GM21367 (cell line): ENCODE data around the gene CERS6.

ENCODE experiments used
- ATAC-seq: cut with Tn5 transposase; IDR thresholded peaks from one replicate; pipeline ENCODE4 v1.9.1; 2021; ENCODE audit not compliant: unreplicated experiment

The CERS6 gene

DNA sequence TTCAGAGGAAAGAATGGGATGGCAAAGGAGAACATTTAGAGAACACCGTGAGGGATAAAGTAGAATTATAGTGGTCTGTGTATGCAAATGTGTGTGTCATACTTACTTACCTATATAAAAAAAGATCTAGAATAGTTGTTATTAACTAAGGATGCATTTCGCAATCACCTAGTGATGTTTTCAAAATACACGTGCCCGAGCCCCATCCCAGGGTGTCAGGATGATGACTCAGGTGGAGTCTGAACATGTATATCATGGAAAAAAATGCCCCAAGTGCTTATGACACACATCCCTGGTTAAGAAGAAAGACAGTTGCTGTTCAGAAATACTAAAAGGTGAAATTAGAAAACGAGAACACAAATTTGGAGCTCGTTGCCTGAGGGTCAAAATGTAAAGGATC, 109.0 kb downstream of the CERS6 start:
- no peak for ATAC-seq

DNA sequence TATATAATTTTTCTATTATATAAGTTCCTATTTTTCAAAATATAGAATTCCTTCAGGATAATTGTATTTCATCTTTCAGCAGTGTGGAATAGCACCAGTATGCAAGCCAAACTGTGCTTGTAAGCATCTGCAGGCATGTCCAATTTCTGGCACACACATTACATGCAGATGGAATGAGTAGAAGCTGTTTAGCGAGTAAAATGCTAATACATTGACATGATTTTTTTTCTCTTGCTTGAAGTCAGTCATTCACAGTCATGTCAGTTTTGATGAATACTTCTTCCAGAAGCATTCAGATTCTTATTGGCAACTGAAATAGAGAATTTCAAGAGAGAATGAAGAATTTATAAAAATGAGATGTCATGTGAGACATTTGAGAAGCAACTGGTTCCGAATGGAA, 109.4 kb downstream of the CERS6 start:
- ATAC-seq, result no peak

DNA sequence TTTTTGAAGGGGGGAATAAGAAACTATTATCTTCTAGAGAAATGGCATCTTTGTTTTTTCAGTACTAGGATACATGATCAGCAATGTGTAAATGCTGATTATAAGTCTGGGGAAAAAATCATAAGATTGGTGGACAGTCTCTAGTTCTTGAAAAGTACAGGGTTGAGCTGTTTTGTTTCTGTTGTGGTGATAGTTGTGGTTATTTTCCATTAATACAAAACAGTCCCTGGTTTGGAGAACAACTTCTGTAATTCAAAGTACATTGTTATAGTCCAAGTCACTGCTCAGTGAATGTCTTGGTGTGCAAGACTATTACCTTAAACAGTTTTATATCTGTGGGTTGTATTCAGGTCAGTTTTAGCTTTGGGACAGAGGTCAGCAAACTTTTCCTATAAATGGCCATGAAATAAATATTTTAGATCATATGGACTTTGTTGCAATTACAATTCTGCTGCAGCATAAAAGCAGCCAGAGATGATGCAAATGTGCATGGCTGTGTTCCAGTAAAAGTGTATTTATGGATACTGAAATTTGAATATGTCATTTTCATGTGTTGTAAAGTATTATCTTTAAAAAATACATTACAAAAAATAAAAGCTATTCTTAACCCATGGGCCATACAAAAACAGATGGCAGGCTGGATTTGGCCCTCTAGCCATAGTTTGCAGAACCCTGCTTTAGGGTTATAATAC, 111.0 kb downstream of the CERS6 start:
- no peak for ATAC-seq

DNA sequence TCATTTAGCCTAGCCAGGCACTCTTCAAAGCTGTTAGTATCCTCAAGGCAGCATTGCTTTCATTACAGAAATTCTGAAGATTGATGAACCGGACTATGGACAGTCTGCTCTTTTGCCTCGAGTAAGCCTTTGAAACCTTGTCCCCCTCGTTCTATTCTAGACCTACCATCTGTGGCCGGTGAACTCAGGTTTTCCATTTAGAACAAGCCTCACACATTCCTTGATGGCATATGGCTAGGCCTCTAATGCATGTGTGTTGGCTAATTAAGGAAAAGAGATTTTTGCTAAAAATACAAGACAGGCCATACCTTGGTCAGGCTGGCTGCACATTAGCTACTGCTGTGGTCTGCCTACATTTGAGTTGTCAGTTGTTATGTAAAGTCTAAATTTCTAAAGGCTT, 111.8 kb downstream of the CERS6 start:
- ATAC-seq, result no peak

DNA sequence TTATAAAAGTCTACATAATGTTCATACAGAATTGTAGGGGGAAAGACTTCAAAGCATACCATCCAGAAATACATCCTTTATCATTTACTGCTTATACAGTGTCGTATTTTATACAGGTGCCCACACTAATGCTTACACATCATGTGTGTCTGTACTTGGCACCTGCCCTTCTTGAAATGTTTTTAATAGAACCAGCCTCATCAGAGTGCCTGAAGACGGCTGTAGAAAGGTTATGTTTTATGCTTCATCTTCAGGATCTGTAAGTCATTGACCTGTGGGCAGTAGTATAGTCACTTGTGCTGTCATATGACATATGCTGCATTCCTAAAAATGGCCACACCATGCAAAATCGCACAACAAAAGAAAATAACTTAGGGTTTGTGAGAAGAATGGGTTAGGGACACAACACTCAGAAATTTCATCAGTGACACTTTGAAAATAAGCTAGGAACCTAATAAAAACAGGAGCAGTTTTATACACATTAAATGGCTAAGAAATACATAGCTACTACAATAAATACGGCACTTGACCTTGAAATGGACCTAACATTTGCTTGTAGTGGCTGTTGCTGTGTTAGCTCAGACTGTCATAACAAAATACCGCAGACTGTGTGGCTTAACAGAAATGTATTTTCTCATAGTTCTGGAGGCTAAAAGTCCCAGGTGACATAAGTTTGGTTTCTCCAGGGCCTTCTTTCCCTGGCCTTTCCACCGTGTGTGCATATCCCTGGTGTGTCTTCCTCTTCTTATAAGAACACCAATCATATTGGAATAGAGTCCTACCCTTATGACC, 112.6 kb downstream of the CERS6 start:
- no peak for ATAC-seq

DNA sequence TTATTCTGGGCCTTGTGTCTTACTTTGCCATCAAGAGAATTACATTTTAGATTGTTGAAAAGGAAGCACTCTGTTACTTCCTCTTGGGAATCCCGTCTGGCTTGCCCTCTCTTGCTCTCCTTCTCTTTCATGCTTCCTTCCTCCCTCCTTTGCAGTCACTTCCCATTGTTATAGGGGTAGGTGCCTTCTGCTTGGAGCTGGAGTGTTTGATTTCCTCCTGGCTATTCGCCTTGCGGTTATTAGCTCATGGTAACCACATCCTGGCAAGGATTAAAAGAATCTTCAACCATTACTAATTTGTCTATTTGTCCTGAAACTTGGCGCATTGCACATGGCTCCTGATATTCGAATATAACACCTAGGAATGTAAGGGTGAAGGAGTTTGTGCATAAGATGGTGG, 115.0 kb downstream of the CERS6 start:
- no peak for ATAC-seq

DNA sequence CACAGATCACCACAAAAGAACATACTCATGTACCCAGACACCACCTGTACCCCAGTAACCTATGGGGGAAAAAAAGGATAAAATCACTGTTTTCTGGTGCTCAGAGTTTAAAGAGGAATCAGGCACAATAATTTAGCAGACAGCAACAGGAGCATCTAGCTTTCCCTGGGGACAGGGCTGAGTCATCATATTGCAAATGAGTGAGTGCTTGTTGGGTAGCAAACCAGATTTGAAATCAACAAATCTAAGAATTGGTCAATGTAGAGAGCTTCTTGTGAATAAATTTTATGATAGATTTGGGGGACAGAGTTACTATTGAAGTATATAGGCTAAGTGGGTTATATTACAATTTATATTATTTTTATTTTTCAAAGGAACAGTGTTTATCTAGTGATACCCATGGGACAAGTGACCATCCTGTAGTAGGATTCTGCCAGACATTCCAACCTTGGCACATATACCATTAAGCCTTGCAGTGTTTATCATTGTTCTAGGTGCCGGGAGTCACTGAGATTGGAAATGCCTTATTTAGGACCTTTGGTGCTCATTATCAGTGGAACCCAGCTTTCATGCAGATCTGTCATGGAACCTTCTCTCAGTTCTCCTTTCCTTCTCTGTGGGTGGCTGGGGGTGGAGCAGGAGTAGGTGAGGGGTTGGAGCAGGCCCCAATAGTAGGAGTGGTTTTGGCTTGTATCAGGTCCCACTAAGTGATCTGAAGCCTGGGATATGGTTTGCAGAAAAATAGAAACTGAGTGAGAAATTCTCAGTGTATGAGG, 117.2 kb downstream of the CERS6 start:
- no peak for ATAC-seq

DNA sequence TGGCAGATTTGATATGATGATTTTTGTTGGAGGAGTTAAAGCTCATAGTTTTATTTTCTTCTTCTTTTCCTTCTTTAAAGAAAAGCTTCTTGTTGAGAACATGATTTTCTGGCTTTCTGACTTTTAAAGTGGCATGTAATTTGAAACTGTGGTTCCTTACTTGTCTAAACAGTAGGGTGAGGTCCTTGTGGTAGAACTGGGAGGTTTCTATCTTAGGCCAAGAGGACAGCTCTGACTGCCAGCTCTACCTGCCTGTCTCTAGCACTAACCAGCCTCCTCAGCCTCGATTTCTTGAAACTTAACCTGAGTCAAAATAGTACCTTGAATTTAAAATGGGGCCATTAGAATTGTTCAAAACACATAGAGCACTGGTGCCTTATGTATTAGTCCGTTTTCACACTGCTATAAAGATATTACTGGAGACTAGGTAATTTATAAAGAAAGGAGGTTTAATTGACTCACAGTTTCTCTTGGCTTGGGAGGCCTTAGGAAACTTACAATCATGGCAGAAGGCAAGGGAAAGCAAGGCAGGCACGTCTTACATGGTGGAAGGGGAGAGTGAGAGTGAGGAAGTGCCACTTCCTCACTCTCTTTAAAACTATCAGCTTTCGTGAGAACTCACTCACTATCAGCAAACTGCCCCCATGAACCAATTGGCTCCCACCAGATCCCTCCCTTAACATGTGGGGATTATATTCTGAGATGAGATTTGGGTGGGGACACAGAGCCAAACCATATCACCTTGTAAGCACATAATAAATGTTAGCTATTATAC, 119.0 kb downstream of the CERS6 start:
- ATAC-seq, result no peak

DNA sequence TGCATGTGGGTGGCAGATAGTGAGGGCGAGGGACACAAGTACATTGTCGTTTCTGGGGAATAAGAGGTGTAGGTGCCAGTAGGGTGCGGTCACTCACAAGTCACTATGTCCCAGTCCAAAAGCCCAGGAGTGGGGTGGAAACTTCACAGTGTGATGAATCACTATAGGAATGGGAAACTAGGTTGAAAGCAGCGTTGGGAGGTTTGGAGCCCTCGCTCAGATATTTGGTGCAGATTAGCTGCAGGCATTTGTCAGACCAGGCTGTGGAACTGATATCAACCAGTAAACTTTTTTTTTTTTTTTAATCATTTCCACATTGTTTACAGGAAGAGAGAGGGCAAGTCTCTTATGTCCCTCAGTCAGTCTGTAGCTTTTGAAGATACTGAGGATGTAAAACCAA, 121.8 kb downstream of the CERS6 start:
- ATAC-seq, result no peak

DNA sequence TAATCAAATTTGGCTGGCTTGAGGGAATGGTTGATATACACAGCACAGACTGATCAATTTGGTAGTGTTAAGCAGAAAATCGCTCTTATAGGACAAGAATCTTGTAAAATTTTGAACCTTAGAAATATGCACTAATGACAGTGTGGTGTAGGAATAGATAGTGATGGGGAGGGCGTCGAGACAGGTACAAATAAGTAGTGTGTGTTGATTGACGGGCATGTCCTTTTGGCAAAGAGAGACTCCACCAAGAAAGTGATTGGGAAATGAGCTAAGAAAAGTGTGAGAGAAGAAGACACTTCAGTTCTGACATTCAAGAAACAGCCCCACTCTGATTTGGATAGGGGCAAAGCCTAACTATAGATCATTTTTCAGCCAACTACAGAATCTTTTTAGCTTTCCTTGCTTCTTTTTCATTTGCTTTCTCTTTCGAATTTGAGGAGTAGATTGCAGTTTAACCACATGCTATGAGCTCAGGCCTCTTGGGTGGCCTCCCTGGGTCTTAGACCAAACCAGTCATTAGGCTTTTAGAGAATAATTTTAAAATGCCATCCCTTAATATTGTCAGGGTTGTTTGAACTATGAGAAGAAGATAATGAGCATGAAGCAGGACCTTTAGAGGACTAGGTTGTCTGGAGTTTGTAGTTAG, 127.1 kb downstream of the CERS6 start:
- no peak for ATAC-seq

DNA sequence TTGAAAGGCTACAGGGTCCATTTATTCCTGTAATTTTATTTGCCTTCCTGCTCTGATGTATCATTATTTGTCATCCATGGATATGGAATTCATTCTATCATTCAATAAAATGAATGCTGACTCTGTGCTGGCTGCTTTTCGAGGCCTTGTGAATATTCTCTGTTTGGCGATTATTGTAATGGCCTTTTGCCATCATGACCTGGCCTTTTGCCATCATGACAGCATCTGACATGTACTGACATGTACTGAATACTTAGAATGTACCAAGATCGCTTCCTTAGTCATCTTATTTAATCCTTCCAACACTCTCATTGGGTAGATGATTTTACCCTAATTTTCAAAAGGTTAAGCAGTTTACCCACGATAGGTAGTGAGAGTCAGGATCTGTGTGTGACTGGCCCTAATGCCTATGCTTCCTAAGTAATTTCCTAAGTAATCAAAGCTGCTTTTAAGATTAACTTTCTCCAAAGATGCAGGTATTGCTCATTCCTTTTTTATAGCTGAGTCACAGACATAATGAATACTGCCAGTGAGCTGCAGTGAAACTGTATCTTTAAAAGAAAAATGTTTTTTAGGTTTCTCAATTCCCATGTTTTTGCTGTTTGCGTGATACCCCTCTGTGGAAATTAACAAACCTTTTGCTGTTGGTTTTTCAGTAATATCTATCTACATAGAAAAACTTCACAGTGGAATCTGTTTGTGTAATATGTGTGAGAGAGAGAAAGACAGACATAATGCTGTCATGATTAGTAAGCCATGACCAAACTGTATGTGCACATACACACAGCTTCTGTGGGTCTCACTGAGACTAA, 127.8 kb downstream of the CERS6 start:
- no peak for ATAC-seq

DNA sequence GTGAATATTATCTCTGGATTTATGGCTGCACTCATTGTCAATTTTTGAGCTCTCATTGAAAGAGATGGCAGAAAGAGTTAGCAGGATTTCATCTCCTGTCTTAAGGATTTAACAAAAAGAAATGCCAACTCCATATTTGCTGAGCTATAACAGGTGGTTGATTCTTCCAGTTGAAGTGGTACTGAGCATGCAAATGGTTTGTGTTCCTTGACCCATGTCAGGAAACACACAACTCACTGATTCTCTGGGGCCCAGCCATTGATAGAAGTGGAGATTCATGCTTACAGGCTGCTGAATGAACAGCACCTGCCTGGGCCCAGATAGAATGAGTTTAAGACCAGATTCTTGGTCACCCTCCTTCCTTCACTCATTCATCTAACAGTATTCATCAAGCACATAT, 128.8 kb downstream of the CERS6 start:
- no peak for ATAC-seq

DNA sequence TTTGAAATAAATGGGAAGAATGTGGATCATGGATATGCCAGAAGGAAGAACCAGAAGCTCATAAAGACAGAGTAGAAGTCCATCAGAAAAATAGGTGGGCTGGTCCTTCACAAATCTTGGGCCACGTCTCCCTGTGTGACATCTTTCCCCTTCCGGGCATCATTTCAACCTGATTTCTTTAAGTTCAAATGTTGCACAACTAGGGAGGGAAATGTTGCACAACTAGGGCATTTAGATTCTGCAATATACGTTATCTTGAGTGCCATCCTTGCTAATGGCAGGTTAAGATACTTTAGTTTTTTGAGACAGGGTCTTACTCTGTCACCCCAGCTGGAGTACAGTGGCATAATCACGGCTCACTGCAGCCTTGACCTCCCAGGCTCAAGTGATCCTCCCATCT, 129.6 kb downstream of the CERS6 start:
- ATAC-seq, result no peak

DNA sequence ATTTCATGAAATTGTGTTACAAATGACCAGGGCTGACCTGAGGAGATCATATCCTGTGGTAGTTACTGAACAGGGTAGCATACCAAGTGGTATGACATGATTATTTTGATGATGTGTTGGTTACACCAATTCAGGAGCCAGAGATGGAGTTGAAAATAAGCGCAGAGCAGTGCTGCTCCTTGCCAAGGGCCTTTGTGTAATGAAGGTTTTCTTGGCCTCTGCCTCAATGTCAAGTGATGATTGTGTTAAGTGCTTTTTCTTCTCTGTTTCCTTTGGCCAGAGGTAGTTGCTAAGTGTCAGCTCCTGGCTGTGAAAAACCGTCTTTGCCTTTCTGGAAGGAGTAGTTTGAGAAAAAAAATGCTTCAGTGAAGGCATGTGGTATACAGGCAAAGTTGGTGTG, 131.2 kb downstream of the CERS6 start:
- ATAC-seq, result no peak

DNA sequence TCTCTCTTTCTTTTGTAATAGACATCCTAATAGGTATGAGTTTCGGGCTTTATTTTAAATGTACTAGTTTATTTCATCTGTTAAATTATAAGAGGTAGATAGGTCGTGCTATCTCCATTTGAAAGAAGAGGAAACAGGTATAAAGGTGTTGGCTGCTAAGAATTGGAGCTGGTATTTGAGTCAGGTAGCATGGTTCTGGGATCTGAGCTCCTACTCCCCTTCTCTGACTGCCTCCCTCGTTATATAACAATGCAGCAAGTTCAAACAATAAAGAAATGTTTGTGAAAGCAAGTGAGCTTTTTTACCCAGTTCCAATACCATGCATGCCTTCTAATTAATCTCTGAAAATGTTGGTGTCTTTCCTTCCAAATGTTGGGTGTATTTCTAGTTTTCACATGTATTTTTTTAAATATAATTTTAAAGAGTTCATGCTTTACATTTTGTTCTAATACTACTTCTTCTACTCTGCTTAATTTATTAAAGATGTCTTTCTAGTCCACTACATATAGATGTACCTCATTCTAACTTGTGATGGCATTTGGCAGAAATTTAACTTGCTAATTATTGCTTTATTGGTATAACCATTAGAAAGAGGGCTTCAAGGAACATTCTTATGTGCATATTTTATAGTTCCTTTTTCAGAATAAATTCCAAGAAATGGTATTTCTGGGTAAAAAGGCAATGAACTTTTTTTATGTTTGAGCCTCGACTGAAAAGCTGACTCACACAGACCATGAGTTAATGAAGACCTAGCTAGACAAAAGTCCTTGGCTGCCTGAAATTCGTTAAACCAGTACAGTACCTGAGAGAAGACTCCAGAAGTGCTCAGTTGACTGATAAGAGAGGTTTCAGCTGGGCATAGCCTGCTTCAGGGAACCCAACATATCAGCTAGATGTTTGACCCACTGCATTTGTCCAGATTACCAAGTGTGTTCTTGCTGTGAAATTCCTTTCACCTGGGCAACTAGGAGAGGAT, 133.5 kb downstream of the CERS6 start:
- ATAC-seq, result no peak

DNA sequence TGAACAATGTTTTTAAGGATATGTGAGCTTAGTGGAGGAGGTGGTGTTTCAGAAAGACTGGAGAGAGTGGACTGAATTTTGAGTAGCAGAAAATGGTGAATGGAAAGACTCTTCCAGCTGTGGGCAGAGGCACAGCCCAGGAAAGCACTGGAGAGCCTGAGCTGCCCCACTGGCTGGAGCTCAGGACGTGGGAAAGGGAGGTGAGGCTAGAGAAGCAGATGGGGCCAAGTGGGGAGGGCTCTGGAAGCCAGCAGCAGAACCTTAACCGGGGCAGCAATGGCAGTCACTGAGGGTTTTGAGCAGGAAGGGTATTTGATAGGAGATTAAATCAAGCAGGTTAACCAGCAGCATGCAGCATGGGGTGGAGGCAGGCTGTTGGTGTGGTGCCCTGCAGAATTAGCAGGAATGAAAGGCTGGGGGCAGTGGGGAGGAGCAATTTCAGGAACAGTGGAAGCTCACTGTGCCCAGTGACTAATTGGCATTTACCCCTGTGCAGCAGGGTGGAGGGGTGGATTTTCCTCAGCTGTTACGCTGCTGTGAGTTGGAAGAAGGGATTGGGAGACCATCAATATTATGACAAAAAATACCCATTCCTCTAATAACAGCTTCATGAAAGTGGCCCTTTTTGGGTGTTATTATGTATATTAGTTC, 136.2 kb downstream of the CERS6 start:
- no peak for ATAC-seq

DNA sequence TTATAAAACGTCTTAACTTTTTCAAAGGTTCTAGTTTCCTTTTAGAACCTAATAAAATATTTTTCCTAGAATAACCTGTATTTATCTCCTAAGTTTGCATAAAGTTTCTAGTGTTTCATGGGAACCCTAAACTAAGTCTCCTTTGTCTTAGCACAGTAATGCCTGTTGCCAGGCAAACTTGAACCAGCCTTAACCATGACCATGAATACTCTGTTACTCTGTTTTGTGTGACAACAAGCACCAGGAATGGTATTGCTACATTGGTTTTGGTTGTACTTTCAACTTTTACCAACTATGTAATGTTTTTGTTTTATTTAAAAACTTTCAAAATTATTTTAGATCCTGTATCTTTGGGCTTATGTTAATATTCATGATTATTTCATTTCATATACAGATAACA, 137.6 kb downstream of the CERS6 start:
- peak; percentile 39 for ATAC-seq

DNA sequence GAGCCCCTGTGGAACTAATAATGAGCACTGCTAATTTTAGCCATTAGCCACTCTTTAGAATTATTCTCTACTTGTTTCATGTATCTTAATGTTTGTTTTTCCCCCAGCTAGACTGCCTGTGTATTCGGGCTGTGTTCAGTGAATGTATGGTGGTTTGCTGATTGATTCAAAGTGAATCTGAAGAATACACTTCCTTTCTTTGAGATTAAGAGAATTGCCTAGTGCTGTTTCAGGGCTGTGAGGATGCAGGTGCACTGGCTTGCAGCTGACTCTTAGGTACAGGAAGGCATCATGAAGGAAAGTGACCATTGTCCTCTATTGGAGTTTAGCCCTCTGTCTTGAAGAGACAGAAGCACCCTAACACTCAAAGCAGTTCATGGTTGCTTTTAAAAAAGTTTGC, 138.7 kb downstream of the CERS6 start:
- peak; percentile 73 for ATAC-seq
